Stimulated activated CD4-positive, alpha-beta T cell treated with anti-CD3 and anti-CD28 coated beads, Interleukin-1b, Interleukin-23, amount 100 ng/mL, for 48 hours (primary cell): ENCODE results near the gene LYRM2.

Source experiments
- DNase-seq: peaks from one replicate; pipeline ENCODE4 v3.0.0-alpha.2; 2020

LYRM2 gene

DNA sequence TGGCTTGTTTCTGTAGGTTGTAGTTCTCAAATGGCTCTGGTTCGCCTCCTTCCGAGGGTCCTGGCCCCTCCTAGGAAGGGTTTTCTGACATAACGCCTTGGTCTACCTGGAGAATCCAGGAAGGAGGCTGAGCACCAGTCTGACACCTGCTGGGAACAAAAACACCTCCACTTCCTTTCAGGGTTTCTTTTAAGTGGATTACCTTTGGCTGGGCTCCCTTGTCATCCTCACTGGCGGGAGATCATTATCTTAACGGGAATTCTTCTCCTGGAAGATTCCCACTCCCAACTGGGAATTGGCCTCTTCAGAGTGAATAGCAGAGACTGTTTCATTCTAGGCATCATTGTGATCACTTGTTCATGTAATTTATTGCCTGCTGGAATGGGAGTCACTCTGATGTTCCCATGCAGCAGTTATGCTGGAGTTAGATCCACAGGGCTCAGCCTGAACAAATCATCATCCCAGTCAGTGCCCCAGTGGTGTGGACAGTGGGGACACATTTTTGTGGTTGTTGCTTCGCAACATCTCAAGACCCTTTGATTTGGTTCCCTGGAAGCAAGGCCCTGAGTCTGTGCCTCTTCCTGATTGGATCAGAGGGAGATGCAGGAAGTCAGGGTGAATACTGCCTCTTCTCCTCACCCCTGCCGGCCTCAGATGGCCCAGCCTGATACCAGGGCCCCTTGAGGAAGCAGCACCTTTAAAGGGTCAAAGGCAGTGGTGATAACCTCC, 49.1 kb downstream of the LYRM2 start:
- DNase-seq, result no peak

DNA sequence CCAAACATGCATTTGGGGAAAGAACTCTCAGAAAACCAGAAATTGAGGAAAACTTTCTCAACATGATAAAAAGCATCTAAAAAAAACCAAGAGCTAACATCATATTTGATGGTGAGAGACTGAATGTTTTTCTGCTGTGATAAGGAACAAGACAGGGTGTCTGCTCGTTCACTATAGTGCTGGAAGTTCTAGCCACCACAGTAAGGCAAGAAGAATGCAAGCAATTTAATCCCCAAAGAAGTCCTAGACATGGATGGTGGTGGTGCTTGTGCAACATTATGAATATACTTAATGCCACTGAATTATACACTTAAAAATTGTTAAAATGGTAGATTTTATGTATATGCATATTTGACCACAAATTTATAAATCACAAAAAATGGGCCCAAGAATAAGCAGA, 53.4 kb downstream of the LYRM2 start:
- no peak for DNase-seq

DNA sequence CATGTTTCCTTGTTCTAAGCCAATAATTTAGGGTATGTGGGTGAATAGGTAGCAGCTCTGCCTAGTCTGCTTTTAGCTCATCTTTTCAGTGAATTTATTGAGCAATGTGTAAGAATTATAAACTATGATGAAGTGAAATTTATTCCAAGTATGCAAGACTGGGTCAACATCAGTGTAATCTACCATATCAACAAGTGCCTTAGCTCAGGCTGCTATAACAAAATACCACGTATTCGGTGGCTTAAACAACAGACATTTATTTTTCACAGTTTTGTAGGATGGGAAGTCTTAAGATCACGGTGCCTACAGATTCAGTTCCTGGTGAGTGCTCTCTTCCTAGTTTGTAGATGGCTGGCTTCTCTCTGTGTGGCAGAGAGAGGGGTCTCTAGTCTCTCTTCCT, 54.0 kb downstream of the LYRM2 start:
- DNase-seq, result no peak

DNA sequence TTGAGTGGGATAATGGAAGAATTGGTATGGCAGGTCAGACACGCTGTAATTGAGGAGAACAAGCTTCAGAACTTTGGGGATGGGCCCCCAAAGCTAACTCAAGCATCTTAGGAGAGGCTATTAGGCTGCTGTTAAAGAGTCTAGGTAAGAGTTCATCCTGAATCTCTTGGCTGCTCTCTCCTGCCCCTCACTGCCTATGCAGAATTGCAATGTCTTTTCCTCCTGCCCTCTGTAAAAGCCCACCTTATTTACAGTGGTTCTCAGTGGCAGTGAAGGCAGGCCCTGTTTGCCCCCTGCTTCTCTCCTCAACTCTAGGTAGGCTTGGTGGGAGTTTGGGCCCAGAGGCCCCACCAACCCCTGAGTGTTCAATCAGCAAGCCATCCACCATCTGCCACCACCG, 55.0 kb downstream of the LYRM2 start:
- no peak for DNase-seq

DNA sequence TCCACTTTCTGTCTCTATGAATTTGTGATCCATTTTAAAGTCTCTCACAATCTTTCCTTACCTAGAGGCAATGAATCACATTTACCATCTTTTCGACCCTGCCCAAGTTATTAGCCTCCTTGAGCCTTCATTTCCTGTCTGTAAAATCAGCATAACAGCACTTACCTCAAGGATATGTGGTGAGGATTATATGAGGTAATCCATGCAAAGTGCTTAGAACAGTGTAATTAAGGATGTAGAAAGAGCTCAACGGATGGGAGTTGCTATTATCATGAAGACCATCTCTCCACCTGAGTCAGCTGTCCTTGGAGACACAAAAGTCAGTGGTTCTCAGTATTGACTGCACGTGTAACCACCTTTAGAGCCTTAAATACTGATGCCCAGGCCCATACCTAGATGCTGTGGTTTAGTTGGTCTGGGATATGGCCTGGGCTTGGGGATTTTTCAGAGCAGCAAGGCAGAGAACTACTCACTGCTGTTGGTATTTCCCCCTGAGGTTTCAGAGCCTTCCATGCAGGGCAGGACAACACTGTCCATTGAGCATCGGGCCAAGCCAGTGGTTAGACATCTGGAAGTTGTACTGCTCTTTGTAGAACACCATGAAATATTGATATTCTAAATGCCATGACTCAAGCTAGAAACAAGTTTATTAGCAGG, 55.8 kb downstream of the LYRM2 start:
- DNase-seq, result no peak

DNA sequence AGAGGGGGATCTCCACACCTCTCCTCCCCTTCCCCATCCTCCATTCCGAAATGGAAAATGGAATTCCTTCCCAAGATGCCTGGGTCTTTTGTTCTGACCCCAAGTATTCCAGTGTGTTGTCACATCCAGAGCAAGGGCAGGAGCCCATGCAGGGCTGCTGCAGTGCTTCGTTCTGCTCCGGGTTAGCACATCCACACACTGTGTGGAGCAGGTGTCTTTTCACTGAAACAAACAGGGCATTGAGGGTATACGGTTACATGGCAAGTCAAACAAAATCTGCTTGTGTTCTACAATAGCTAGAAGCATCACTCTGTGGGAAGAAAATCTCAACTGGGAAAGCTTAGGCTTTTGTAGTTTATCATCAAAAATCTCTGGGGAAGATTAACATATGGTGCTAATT, 56.9 kb downstream of the LYRM2 start:
- no peak for DNase-seq

DNA sequence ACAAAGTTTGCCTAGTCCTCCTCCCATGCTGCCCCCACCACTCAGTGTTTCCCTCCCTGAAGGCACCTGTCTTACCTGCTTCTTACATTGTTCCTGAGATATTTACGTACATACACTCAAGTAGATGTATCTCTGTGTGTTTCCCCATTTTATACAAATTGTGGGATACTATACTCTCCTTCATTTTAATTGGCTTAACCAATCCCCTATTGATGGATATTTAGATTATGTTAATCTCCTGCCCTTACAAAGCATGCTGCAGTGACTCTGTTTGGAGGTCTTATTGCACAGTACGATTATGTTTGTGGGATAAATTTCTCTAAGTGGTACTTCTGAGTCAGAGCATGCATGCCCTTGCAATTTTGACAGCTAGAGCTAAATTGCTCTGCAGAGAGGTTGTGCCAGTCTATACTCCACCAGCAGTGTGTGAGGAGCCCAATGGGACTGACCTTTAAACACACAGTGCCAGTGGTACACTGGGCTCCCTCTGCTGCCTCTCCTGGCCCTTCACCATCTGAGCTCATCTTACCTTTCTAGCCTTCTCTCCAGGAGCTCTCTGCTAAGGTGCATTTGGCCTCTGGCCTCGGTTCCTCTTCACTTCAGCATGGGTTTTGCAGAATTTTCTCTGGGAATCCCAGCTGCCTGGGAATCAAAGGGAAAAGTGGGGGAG, 57.4 kb downstream of the LYRM2 start:
- no peak for DNase-seq

DNA sequence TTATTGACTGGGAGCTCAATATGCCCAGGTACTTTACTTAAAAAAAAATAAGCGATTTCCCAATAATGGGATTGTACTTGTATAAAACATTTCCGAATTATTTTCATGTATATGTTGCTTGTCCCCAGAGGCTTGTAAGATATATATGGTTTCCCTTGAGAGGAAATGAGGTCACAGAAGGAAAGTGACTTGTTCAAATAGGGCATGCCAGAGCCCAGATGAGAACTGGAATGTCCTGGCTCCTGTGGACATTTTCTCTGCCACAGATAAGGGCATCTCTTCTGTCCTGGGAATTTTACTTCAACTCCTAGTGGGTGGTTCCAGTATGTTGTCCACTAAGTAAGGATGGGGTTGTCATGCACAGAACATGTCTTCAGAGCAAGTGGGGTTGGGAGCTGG, 63.0 kb downstream of the LYRM2 start:
- DNase-seq, result no peak

DNA sequence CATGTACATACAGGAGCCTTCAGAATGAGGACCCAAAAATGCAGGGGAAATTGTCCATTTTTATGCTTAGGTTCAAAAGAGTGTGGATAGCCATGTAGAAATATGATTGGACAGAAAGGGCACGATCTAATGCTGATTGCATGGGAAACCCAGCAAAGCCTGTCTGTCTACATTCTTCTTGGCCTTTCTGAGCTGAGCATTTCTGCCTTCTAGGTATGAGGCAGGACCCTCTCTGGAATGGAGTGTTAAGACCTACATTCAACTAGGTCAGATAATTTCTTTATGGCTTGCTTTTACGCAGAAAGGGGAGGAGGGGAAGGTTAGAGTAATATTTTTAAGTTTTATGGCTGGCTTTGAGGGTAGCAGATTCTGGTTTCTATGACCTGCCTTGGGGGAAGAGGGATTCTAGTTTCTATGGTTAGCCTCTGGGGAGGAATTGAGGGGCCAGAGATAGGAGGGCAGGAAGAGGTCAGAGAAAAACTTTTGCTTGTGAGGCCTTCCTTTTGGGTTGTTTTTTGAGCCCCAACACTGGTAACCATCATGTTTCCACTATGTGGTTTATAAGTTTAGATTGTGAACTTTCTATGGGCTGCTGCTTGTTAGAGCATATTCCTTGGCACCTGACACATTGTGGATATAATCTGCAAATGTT, 63.5 kb downstream of the LYRM2 start:
- DNase-seq, result no peak

DNA sequence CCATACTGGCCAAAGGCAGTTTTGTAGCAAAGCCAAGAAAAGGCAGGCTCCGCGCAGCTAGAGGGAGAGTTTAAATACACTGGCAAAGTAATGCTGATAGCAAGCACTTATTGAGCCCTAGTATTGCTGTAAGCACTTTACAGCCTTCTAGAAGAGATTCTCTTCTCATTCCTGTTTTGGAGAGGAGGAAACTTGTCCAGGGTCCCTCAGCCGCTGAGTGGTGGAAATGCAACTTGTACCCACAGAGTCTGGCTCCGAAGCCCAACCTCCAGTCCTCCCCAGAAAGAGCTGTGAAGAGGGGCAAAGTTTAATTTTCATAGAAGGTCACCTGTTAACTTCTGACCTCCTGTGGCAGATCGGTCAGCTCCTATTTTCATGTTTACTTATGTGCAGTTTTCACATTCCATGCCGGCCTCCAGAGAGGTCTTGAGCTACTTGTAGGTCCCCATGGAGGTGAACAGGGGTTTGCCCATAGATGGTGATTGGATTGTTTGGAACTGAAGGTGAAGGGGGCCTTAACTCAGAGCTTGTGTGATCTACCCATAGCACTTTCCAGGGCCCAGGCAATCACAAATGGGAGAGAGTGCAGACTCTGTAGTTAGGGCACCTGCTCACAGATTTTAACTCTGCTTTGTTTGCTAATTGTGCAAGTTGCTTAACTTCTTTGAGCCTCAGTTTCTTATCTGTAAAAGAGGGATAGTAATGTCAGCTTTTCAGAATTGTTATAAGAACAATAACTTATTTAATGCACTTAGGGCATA, 70.7 kb downstream of the LYRM2 start:
- no peak for DNase-seq

DNA sequence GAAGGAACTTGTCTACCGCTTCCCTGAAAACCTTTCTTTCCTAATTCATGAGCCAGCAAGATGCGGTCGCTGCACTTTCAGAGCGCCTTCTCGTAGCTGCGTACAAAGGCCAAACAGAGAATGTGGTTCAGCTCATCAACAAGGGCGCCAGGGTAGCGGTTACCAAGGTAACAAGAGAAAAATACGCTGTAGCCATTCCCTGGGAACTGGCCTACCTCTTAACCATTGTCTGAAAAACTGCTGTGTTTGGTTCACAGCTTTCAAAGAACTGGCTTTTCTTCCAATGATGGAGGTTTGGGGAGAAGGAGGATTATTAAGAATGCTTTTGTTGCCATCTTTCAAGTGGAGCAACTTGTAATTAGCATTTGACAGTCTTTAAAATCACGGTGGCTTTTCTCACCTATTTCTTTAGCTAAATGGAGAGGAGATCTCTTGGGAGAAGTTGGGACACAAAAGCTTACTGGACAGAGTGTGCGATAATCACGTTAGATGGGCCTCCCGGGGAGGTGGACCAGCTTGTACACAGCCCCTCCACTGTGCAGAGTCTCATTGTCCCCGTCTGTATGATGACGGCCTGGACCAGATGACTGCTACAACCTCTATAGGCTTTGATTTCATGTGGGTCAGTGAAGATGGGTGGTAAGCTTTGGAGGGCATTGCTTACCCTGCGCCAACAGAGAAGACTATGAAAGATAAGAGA, 71.5 kb downstream of the LYRM2 start:
- DNase-seq, result no peak

DNA sequence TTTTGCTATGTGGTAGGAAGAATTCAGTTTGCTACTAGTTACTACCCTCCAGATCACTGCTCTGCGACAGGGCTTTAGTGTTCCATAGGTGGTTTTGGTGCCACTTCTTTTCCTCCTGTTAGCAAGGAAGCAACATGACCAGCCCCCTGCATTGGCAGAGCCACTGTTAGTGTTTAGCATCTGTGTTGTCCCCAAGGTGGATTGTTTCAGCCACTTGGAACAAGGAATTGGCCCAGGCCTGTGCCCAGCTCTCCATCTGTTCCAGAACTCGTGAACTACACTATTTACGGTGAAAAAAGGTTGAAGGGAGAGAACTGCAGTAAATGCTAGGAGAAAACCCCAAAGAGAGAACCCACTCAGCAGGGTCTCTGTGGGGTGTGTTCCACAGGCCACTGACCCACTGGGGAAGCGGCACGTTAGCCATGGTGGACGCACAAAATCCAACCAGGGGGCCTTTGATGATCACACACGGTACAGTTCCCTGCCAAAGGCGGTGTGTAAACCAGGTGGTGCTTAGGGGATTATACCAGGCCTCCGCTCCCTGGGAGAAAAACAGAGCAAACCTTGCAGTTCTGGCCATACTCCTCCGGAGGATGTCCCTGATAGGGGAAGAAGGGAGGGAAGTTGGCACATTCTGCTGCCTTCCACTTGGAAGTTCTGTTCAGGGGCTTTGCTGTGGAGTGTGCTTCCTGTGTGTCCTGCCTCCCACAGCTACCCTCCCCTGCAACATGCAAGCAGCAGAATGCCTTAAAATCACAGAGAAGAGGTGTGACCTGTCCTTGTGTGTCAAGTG, 72.3 kb downstream of the LYRM2 start:
- no peak for DNase-seq

DNA sequence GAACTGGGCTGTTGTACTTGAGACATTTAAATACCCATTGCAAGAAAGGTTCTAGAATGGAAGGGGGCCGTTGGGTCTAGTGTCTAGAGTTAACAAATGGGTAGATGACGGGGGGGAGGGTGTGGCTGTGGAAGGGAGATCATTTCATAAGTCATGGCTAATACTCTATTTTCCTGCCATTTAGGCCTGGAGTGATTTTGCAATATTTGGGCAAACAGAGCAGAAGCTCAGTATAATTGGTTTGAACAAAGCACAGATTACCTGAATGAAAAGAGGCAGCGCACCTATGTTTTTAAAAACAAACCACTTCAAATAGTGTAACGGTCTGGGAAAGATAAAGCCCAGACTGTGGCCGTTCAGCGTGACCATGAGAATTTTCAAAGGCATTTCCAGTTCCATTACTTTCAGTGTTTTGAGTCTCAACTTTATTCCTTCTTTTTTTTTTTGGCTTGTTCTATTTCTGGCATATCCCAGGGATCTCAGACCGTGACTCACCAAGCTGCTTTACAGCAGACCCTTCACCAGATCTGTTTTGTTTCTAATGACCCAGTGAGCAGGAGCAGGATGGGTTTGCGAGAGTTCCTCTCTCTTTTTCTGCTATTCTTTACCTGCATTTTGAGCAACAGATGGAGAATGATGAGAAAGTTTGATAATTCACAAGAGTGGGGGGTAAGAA, 73.7 kb downstream of the LYRM2 start:
- DNase-seq, result no peak

DNA sequence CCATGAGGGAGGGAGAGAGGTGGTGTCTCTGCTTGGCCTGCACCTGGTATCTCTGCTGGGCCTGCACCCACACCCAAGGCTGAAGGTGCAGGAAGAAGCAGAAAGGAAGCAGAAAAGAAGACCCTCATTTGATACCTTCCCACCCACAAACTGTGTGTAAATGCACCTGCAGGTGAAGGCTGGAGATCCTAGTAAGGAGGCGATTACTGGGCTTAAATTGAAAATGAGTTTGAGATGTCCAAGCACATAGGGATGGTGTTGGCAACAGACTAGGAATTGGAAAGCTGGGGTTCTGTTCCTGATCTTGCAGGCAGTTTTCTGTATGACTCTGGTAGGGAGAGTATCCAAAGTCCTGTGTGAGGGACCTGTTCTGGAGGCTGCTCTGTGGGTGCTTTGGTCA, 74.7 kb downstream of the LYRM2 start:
- DNase-seq, result no peak

DNA sequence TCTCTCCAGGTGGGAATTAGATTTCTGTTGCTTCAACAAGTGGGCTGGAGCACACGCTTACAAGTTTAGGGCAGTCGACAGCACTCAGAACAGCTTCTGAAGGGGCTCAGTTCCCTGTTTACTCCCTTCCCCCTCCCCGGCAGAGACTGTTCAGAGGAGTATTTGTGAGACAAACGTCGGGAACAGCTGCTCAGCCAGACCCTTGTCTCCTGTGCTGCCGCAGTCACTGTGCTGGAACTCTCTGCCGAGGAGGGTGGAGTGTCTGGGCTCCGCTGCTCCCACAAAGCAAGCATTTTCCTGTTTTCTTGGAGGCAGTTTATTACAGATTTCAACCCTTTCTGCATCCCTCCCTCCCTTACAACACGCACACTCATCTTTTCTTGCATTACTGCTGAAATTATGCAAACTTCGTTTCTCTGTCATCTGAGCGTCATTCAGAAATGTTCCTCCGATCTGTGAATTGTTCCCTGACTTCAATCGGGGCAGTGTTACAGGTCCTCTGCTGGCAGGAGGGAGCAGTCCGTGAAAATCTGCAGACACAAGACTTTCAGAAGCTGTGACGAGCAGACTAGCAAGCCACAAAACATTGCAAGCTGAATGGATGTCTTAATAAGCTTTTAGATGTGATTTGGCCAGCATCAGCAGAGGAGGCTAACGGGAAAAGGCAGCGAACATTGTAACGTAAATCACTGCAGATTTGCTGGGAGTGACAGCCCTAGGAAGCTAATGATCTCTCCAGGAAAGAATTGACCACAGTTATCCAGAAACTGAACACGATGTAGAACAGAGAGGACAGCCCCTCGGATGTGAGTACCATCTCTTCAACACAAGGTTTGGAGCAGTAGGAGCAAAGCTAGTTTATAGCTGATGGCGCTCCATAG, 76.2 kb downstream of the LYRM2 start:
- DNase-seq, result no peak

DNA sequence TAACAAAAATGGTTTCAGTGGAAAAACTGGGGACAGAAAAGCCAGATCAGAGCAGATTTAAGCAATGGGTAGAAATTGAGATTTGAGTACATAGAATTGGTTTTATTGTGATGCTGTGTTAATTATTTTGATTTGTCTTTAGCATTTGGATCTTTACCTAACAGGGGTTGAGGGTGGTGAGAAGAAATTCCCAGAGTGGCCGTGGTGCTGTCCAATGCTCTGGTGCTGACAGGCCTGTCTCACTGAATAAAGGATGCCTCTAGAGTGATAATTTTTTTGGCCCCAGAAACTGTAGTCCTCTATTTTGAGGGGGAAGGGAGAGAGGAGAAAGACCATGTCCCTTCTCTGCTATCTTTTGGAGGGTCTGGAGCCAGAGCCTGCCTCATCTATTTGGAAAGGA, 79.1 kb downstream of the LYRM2 start:
- DNase-seq, result no peak

DNA sequence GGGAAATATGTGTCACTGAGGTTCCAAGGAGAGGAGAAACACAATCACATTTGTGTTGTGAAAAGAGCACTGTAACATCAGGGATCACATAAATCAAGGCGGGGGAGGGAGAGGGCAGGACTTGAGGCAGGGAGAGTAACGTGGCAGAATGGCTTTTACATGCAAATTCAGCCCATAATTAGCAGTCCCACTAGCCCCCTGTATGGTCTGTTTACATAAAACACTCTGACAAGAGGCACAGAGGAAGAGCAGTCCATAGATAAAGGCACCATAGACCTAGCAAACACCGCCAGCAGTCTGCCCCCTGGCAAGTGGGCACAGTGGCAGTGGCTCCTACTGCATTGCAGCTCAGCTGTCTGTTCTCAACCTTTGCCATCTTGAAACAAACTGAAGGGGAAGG, 82.7 kb downstream of the LYRM2 start:
- DNase-seq, result no peak

DNA sequence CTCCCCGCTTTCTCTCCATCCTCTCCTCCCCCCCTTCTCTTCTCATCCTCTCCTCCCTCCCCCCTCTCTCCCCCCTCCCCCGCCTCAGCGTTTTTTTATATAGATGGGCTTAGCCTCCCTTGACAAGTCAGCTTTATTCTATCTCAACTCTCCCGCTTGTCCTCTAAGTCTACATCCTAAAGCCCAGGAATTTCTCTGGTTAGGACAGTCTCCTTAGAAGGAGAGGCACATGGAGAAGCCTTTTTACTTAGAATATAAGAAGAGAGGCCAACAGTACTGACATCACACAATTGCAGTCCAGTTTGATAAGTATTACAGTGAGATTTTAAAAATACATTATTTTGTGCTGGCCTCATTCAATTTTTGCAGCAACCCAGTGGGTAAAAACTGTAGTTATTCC, 83.5 kb downstream of the LYRM2 start:
- DNase-seq, result no peak

DNA sequence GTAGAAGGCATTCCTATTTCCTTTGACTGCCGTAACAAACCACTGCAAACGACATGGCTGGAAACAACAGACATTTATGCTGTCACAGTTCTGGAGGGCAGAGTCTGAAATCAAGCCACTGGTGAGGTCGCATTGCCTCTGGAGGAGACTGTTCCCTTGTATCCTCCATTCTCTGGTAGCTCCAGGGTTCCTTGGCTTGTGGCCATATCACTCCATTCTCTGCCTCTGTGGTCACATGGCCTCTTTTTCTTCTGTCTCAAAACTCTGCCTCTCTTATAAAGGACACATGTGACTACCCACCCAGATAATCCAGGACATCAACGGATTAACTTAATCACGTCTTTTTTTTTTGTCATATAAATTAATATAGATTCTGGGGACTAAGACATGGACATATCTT, 84.4 kb downstream of the LYRM2 start:
- DNase-seq, result no peak

DNA sequence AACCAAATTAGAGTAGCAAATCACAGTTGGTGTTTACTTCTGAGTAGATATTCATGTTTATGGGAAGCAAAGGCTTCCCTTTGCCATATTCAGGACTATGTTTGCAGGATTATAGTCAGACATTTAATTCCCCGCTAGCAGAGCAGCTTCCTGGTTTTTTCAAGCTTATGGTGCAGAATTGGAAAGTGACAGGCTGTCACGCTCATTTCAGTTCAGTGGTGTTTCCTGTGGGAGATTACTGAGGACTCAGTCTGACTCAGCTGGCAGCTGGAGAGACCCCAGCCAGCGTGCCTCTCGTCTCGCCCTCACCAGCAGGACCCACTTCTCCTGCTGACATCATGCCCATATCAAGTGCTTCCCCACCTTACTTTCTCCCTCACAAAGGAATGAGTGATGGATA, 85.1 kb downstream of the LYRM2 start:
- DNase-seq, result no peak
